A549 (cell line): ENCODE measurements around the gene FBXO22. TPM values are rescaled to one million over a fixed set of nuclear protein-coding genes. Genes with fewer than 3 reads are reported as not detected.

Source experiments
- ATAC-seq, 2 experiments: fragments of 200-7000 bp in 1 of 2; fragments of >200 bp in 1 of 2; cut with Nextera tagmentation in 1 of 2; cut with Tn5 transposase in 1 of 2; 3 replicates each; pipeline versions ENCODE4 v1.8.0 to v1.9.1; 2018 to 2020; ENCODE audit warnings: mild to moderate bottlenecking in 1 of 2, moderate library complexity in 1 of 2
- CTCF ChIA-PET: fragments of 300-600 bp; sonication (Branson Sonifier 250); formaldehyde crosslinking; extraction: SDS; loops from one replicate; lab custom pipeline; 2021; ENCODE audit warnings: antibody characterized with exemption, inconsistent platforms; lab: Yijun Ruan, JAX
- POLR2A ChIA-PET: fragments of 350-600 bp; formaldehyde crosslinking; extraction: SDS; loops from one replicate; lab custom pipeline; 2021; ENCODE audit warnings: antibody characterized with exemption, inconsistent platforms; lab: Yijun Ruan, JAX
- DNase-seq, 2 experiments: peaks; one replicate each; pipeline versions ENCODE4 v3.0.0 to v3.0.0-alpha.2; 2011 to 2016; ENCODE audit warnings: low read depth in 1 of 2, low spot score in 1 of 2
- FAIRE-seq: peaks from 2 replicates; lab custom pipeline; 2011; peaks lifted over from hg19 to GRCh38; lab: Jason Lieb, UNC
- H3K27ac ChIP-seq, 2 experiments: fragments of >200 bp; sonication (Bioruptor Twin); formaldehyde crosslinking; 3 replicates each; pipeline ENCODE4 v1.5.1; 2016 to 2017
- H3K4me1 ChIP-seq: fragments of >200 bp; sonication (Bioruptor Twin); formaldehyde crosslinking; 3 replicates; pipeline ENCODE4 v1.6.1; 2016
- H3K4me2 ChIP-seq: fragments of >200 bp; sonication (Bioruptor Twin); formaldehyde crosslinking; 3 replicates; pipeline ENCODE4 v1.6.1; 2016
- H3K4me3 ChIP-seq: fragments of >200 bp; sonication (Bioruptor Twin); formaldehyde crosslinking; 3 replicates; pipeline ENCODE4 v1.5.1; 2016
- H3K9me3 ChIP-seq: fragments of >200 bp; sonication (Bioruptor Twin); formaldehyde crosslinking; 3 replicates; pipeline ENCODE4 v1.6.1; 2016
- BCL3 ChIP-seq: fragments of >200 bp; sonication (Bioruptor Twin); formaldehyde crosslinking; IDR thresholded peaks from 3 replicates; pipeline ENCODE4 v1.6.1; 2016
- CBX2 ChIP-seq: fragments of 200-600 bp; sonication (generic); IDR thresholded peaks from 2 replicates; pipeline ENCODE4 v1.6.1; 2016; ENCODE audit warnings: low read depth, mild to moderate bottlenecking, borderline replicate concordance
- CEBPB ChIP-seq, 2 experiments: fragments of >200 bp in 1 of 2; sonication (Bioruptor Twin) in 1 of 2; formaldehyde crosslinking in 1 of 2; IDR thresholded peaks; 2 replicates each; pipeline ENCODE4 v1.6.1; 2012 to 2016
- E2F6 ChIP-seq: IDR thresholded peaks from 2 replicates; pipeline ENCODE4 v1.6.1; 2012; ENCODE audit warnings: low read depth, borderline replicate concordance
- ELK1 ChIP-seq: fragments of 150-350 bp; IDR thresholded peaks from 2 replicates; pipeline ENCODE4 v1.6.1; 2014; ENCODE audit warnings: low read depth, mild to moderate bottlenecking, low read length
- FOSB ChIP-seq: fragments of 250-450 bp; sonication (Bioruptor Pico); IDR thresholded peaks from 2 replicates; pipeline ENCODE4 v1.5.0; 2020; ENCODE audit warnings: mild to moderate bottlenecking, moderate library complexity
- FOSL2 ChIP-seq, 2 experiments: fragments of 450-650 bp in 1 of 2; fragments of >200 bp in 1 of 2; sonication (Bioruptor Twin) in 1 of 2; formaldehyde crosslinking; IDR thresholded peaks; 2 replicates each; pipeline versions ENCODE4 v1.5.0 to v1.6.1; 2016 to 2020; ENCODE audit warnings: mild to moderate bottlenecking in 1 of 2, moderate library complexity in 1 of 2
- GATA3 ChIP-seq: IDR thresholded peaks from 2 replicates; pipeline ENCODE4 v1.6.1; 2012; ENCODE audit warnings: borderline replicate concordance
- HEYL ChIP-seq: fragments of 250-450 bp; sonication (Bioruptor Pico); IDR thresholded peaks from 2 replicates; pipeline ENCODE4 v1.8.0; 2021; ENCODE audit warnings: mild to moderate bottlenecking, moderate library complexity
- HOXA7 ChIP-seq: fragments of 250-450 bp; sonication (Bioruptor Pico); IDR thresholded peaks from 2 replicates; pipeline ENCODE4 v1.5.0; 2020; ENCODE audit warnings: mild to moderate bottlenecking, moderate library complexity
- HOXB13 ChIP-seq: fragments of 250-450 bp; sonication (Bioruptor Pico); IDR thresholded peaks from 2 replicates; pipeline ENCODE4 v1.5.0; 2020; ENCODE audit warnings: low read depth, mild to moderate bottlenecking, moderate library complexity
- HOXB5 ChIP-seq: fragments of 250-450 bp; sonication (Bioruptor Pico); IDR thresholded peaks from 2 replicates; pipeline ENCODE4 v1.5.0; 2020; ENCODE audit warnings: mild to moderate bottlenecking, moderate library complexity
- JUN ChIP-seq, 2 experiments: fragments of >200 bp; sonication (Bioruptor Twin); formaldehyde crosslinking; IDR thresholded peaks; 2 replicates in 1 of 2; 3 replicates in 1 of 2; pipeline ENCODE4 v1.6.1; 2016 to 2017
- JUNB ChIP-seq: fragments of >200 bp; sonication (Bioruptor Twin); formaldehyde crosslinking; IDR thresholded peaks from 2 replicates; pipeline ENCODE4 v1.6.1; 2016
- KDM5A ChIP-seq: fragments of 200-600 bp; sonication (generic); IDR thresholded peaks from 2 replicates; pipeline ENCODE4 v1.6.1; 2016; ENCODE audit warnings: antibody characterized with exemption, mild to moderate bottlenecking
- MAFK ChIP-seq: fragments of 450-650 bp; IDR thresholded peaks from 2 replicates; pipeline ENCODE4 v1.6.1; 2014; ENCODE audit not compliant: partially characterized antibody
- MAZ ChIP-seq: fragments of 150-350 bp; IDR thresholded peaks from 2 replicates; pipeline ENCODE4 v1.6.1; 2014; ENCODE audit warnings: antibody characterized with exemption, low read depth, low read length, borderline replicate concordance
- MYC ChIP-seq: IDR thresholded peaks from 2 replicates; pipeline ENCODE4 v1.6.1; 2012; ENCODE audit warnings: mild to moderate bottlenecking, inconsistent platforms, low read length, improper control_type of control experiment, borderline replicate concordance
- NFE2L2 ChIP-seq: fragments of 150-350 bp; conservative IDR thresholded peaks from 2 replicates; pipeline ENCODE4 v1.6.1; 2014; ENCODE audit warnings: low read length
- PHF8 ChIP-seq: fragments of 200-600 bp; sonication (generic); IDR thresholded peaks from 2 replicates; pipeline ENCODE4 v1.6.1; 2016; ENCODE audit warnings: low read depth, mild to moderate bottlenecking, antibody characterized with exemption, moderate library complexity, borderline replicate concordance
- POLR2A ChIP-seq: IDR thresholded peaks from 2 replicates; pipeline ENCODE4 v1.6.1; 2012; ENCODE audit warnings: mild to moderate bottlenecking, low read length
- RAD21 ChIP-seq, 2 experiments: fragments of >200 bp in 1 of 2; sonication (Bioruptor Twin) in 1 of 2; formaldehyde crosslinking in 1 of 2; IDR thresholded peaks in 1 of 2; conservative IDR thresholded peaks in 1 of 2; 2 replicates in 1 of 2; 3 replicates in 1 of 2; pipeline ENCODE4 v1.6.1; 2012 to 2018; ENCODE audit warnings: inconsistent platforms in 1 of 2
- RCOR1 ChIP-seq: fragments of 150-350 bp; IDR thresholded peaks from 2 replicates; pipeline ENCODE4 v1.6.1; 2014; ENCODE audit warnings: antibody characterized with exemption, low read length, low read depth
- RFX5 ChIP-seq: fragments of 450-650 bp; IDR thresholded peaks from 2 replicates; pipeline ENCODE4 v1.7.1; 2014; ENCODE audit warnings: antibody characterized with exemption, mild to moderate bottlenecking, moderate library complexity
- RNF2 ChIP-seq: fragments of 200-600 bp; sonication (generic); IDR thresholded peaks from 2 replicates; pipeline ENCODE4 v1.6.1; 2016; ENCODE audit warnings: low read depth, mild to moderate bottlenecking, antibody characterized with exemption, moderate library complexity, borderline replicate concordance
- SREBF2 ChIP-seq: fragments of 450-650 bp; IDR thresholded peaks from 2 replicates; pipeline ENCODE4 v1.6.1; 2014; ENCODE audit warnings: mild to moderate bottlenecking, moderate library complexity
- TFCP2L1 ChIP-seq: fragments of 250-450 bp; sonication (Bioruptor Pico); IDR thresholded peaks from 2 replicates; pipeline ENCODE4 v1.5.0; 2021; ENCODE audit warnings: mild to moderate bottlenecking
- ZC3H11A ChIP-seq: fragments of 450-650 bp; IDR thresholded peaks from 2 replicates; pipeline ENCODE4 v1.6.1; 2014; ENCODE audit warnings: antibody characterized with exemption, mild to moderate bottlenecking
- ZNF302 ChIP-seq: fragments of 250-450 bp; sonication (Bioruptor Pico); IDR thresholded peaks from 2 replicates; pipeline ENCODE4 v1.9.0; 2021; ENCODE audit warnings: inconsistent platforms, mild to moderate bottlenecking, moderate library complexity
- ZSCAN20 ChIP-seq: fragments of 250-450 bp; sonication (Bioruptor Pico); IDR thresholded peaks from 2 replicates; pipeline ENCODE4 v1.8.0; 2022; ENCODE audit warnings: mild to moderate bottlenecking, moderate library complexity
- WGBS: methylation state at CpG from one replicate; pipeline ENCODE4 v1.1.6; 2017; ENCODE audit errors: missing lambda C conversion rate; 5-methylcytosine and 5-hydroxymethylcytosine counted together
- polyA minus RNA-seq: library from RNA; depleted of rRNA, polyadenylated mRNA; stranded (reverse); fragments of >200 nt; gene quantifications from 2 replicates; pipeline ENCODE4 v1.2.3, GENCODE V29; 2011; rRNA and poly(A)+ RNA removed
- polyA plus RNA-seq, 4 experiments: library from polyadenylated mRNA; depleted of rRNA in 3 of 4; stranded (reverse); fragments of >200 nt; fragmentation: RNase III in 1 of 4; extraction: RNeasy Plus Mini Kit Qiagen cat#74134 plus additional on column Dnase treatment in 1 of 4; gene quantifications; 2 replicates in 3 of 4; 3 replicates in 1 of 4; pipeline ENCODE4 v1.2.3, GENCODE V29; 2011 to 2017
- TF ChIP-seq, protein P1 (sequence below): IDR thresholded peaks from 2 replicates; pipeline ENCODE4 v1.6.1; 2012
- TF ChIP-seq, protein P2 (sequence below): IDR thresholded peaks from 2 replicates; pipeline ENCODE4 v1.6.1; 2012
- TF ChIP-seq, protein P3 (sequence below): fragments of >200 bp; sonication (Bioruptor Twin); formaldehyde crosslinking; IDR thresholded peaks from 2 replicates; pipeline ENCODE4 v1.6.1; 2016

The FBXO22 gene
- polyA plus RNA-seq (2011; rRNA removed) = 123 and 133 TPM in 2 replicates
- polyA plus RNA-seq (2012; cell fraction: cytosol; rRNA removed) = 53.2 and 59.2 TPM in 2 replicates
- polyA plus RNA-seq (2012; cell fraction: nucleus; rRNA removed) = 30.1 and 32.7 TPM in 2 replicates
- 74.6 to 76.2 TPM (median 75.1 TPM) in 3 replicates for polyA plus RNA-seq (2017; fragmentation: RNase III; extraction: RNeasy Plus Mini Kit Qiagen cat#74134 plus additional on column Dnase treatment)
- 81.7 and 82.0 TPM in 2 replicates for polyA minus RNA-seq

GRCh38 chr15:75903331-75904239 is at the start of gene FBXO22:
Gene FBXO22, plus strand, starts transcription at chr15:75903878. Its CDS starts 86 bp downstream, at chr15:75903964.
- peak; percentile 88 to 96 for DNase-seq
- peak within 1 kb of the TSS; percentile 88 for H3K4me3 ChIP-seq
- POLR2A ChIA-PET = interaction anchor here (0.6 to 2.6 kb wide), 7 partner anchors 10 to 156 kb away, joined by 3 to 19 read pairs (median 4); partner anchors contain the start of gene UBE2Q2
- H3K4me1 ChIP-seq = peaks cover 25% of the 10 kb centered on the region
- peak within 1 kb of the TSS; percentile 85 for H3K4me2 ChIP-seq
- H3K27ac ChIP-seq = peak within 1 kb of the TSS; percentile 95 to 96
- TF ChIP-seq JUN (IDR thresholded peaks at IDR 0.05) (peak; percentile 79 to 97; a peak in 4 of 5 replicates), TFCP2L1 (CRISPR knock-in tag) (peak; percentile 73), POLR2A (peak; percentile 91), HOXB5 (CRISPR knock-in tag) (peak; percentile 39; the same call in 1 of the 2 replicates), MAFK (no peak), MYC (peak; percentile 88), ZNF302 (no peak), ZC3H11A (peak; percentile 4; the same call in 1 of the 2 replicates), FOSB (CRISPR knock-in tag) (no peak), PHF8 (peak; percentile 45; the same call in 1 of the 2 replicates), KDM5A (peak; percentile 67; the same call in 1 of the 2 replicates), RNF2 (no peak), ZSCAN20 (CRISPR knock-in tag) (no peak), RFX5 (0 out of 2 replicates have a peak, but pooled peaks have one; percentile 27), RCOR1 (no peak), GATA3 (peak; percentile 38; the same call in 1 of the 2 replicates), RAD21 (conservative IDR thresholded peaks at IDR 0.05 in 1 of 2, IDR thresholded peaks at IDR 0.05 in 1 of 2) (no peak), HEYL (CRISPR knock-in tag) (no peak), CEBPB (IDR thresholded peaks at IDR 0.05) (peak; percentile 34 to 82; a peak in 2 of 4 replicates), FOSL2 (IDR thresholded peaks at IDR 0.05) (no peak), FOSL2 (CRISPR knock-in tag; IDR thresholded peaks at IDR 0.05) (no peak), HOXB13 (CRISPR knock-in tag) (no peak), HOXA7 (CRISPR knock-in tag) (no peak), E2F6 (peak; percentile 77), MAZ (no peak), ELK1 (no peak), BCL3 (peak; percentile 82; the same call in 2 of the 3 replicates), JUNB (no peak), SREBF2 (no peak), CBX2 (no peak), NFE2L2 (no peak)
- TF ChIP-seq, protein P1, sequence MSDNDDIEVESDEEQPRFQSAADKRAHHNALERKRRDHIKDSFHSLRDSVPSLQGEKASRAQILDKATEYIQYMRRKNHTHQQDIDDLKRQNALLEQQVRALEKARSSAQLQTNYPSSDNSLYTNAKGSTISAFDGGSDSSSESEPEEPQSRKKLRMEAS = peak; percentile 89
- TF ChIP-seq, protein P2, sequence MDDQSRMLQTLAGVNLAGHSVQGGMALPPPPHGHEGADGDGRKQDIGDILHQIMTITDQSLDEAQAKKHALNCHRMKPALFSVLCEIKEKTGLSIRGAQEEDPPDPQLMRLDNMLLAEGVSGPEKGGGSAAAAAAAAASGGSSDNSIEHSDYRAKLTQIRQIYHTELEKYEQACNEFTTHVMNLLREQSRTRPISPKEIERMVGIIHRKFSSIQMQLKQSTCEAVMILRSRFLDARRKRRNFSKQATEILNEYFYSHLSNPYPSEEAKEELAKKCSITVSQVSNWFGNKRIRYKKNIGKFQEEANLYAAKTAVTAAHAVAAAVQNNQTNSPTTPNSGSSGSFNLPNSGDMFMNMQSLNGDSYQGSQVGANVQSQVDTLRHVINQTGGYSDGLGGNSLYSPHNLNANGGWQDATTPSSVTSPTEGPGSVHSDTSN = peak; percentile 60; the same call in 1 of the 2 replicates
- TF ChIP-seq, protein P3, sequence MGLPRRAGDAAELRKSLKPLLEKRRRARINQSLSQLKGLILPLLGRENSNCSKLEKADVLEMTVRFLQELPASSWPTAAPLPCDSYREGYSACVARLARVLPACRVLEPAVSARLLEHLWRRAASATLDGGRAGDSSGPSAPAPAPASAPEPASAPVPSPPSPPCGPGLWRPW = no peak
- CTCF ChIA-PET = interaction anchor here (1.0 to 2.3 kb wide), 4 partner anchors 59 to 236 kb away, joined by 3 to 5 read pairs (median 4); no protein-coding TSS in a partner anchor
- no peaks in the 10 kb centered on the region for H3K9me3 ChIP-seq
- FAIRE-seq = peak; percentile 95
- 4% methylated on average over 40 of the region's 63 CpGs for WGBS
- peak; percentile 97 to 98 for ATAC-seq
